Limb (tissue), 2 donors: ENCODE measurements around the gene ZNF830.
A peak's percentile ranks its signal among the peaks of the same experiment; 100 is the strongest.
"Not testable (repeated sequence)": the region's sequence is repeated elsewhere in the genome, so short reads cannot be mapped to it uniquely, and the experiment has no call there.

Experiments
- DNase-seq, 2 donors: peaks; one replicate each; pipeline ENCODE4 v3.0.0-alpha.2; 2016; ENCODE audit errors: extremely low spot score in 2 of 2

The ZNF830 gene

GRCh38 chr17:34990921-34991365, 29.6 kb downstream of the ZNF830 start:
- no peak for DNase-seq

- DNase-seq = no peak
Measured at GRCh38 chr17:34991606-34992005, 30.3 kb downstream of the ZNF830 start.

GRCh38 chr17:34993031-34993430, 31.7 kb downstream of the ZNF830 start:
- no peak for DNase-seq

- DNase-seq = peak in 1 of 2 donors; percentile 12
Measured at GRCh38 chr17:34996422-34997285, 35.3 kb downstream of the ZNF830 start.

GRCh38 chr17:34997355-34997862, 36.1 kb downstream of the ZNF830 start:
- DNase-seq = peak; percentile 68 to 81

GRCh38 chr17:34998205-34998604, 36.9 kb downstream of the ZNF830 start:
- peak in 1 of 2 donors; percentile 60 for DNase-seq

GRCh38 chr17:34999456-34999855, 38.1 kb downstream of the ZNF830 start:
- no peak for DNase-seq

GRCh38 chr17:35000965-35001364, 39.6 kb downstream of the ZNF830 start:
- DNase-seq = not testable (repeated sequence)

- no peak for DNase-seq
Measured at GRCh38 chr17:35001549-35001948, 40.2 kb downstream of the ZNF830 start.

- no peak for DNase-seq
Measured at GRCh38 chr17:35002876-35003551, 41.7 kb downstream of the ZNF830 start.

GRCh38 chr17:35003778-35004177, 42.4 kb downstream of the ZNF830 start:
- DNase-seq = no peak

- DNase-seq = no peak
Measured at GRCh38 chr17:35006345-35006744, 45.0 kb downstream of the ZNF830 start.

GRCh38 chr17:35006961-35007360, 45.6 kb downstream of the ZNF830 start:
- DNase-seq = no peak

GRCh38 chr17:35010093-35010492, 48.8 kb downstream of the ZNF830 start:
- DNase-seq = no peak

- DNase-seq = no peak
Measured at GRCh38 chr17:35011671-35012216, 50.4 kb downstream of the ZNF830 start.
